ENCODE measurements around the gene LIN9. TPM values are rescaled to one million over a fixed set of nuclear protein-coding genes. Genes with fewer than 3 reads are reported as not detected.

The LIN9 gene
- total and polyA plus RNA-seq, 2 experiments from 2014 or later: 3.9 to 4.0 TPM

- no peak for TF ChIP-seq EZH2 (IDR thresholded peaks at IDR 0.05; ENCODE audit: insufficient read depth, poor library complexity, severe bottlenecking)
- TF ChIP-seq EZH2phosphoT487 (IDR thresholded peaks at IDR 0.05; ENCODE audit: insufficient read depth, low read depth): no peak
- no peaks in the 10 kb centered on the region for H4K20me1 ChIP-seq (ENCODE audit: insufficient read depth)
- no peak overlapping the region for H3K9ac ChIP-seq
- no peaks in the 10 kb centered on the region for H3K4me1 ChIP-seq (ENCODE audit: insufficient read depth)
- no peaks in the 10 kb centered on the region for H3F3A ChIP-seq (ENCODE audit: insufficient read depth)
- H3K9me2 ChIP-seq (ENCODE audit: insufficient read depth): no peaks in the 10 kb centered on the region
- H3K27ac ChIP-seq: no peak overlapping the region
- peaks cover 11% of the 10 kb centered on the region for H3K27me3 ChIP-seq (replicated peaks; ENCODE audit: insufficient read depth)
- no peak overlapping the region for H3K4me3 ChIP-seq
- H3K9me3 ChIP-seq (ENCODE audit: low read depth): no peaks in the 10 kb centered on the region
- H3K36me3 ChIP-seq (ENCODE audit: low read depth): no peaks in the 10 kb centered on the region
- no peaks in the 10 kb centered on the region for H3K79me2 ChIP-seq (ENCODE audit: insufficient read depth)
- 67 to 68% methylated on average over 11 of the region's 11 CpGs for WGBS, 2 experiments (ENCODE audit: low coverage in 1 of 2, low lambda C conversion rate in 2 of 2, missing lambda C conversion rate in 2 of 2)
- in situ Hi-C loops (cut with MboI): no loop called here
- no peak for DNase-seq
- H2AFZ ChIP-seq: 0 out of 2 replicates have a peak overlapping the region, but pooled peaks have one; percentile 19
- no peak overlapping the region for H3K4me2 ChIP-seq (ENCODE audit: unreplicated experiment)
Measured at GRCh38 chr1:226220473-226221189, 88.3 kb downstream of the LIN9 start.

GRCh38 chr1:226217273-226217672 is 91.7 kb downstream of the LIN9 start:
- Histone ChIP-seq H3K9ac (no peak overlapping the region), H3K27me3 (replicated peaks; ENCODE audit: insufficient read depth) (no peaks in the 10 kb centered on the region), H3K36me3 (ENCODE audit: low read depth) (no peaks in the 10 kb centered on the region), H3K4me2 (ENCODE audit: unreplicated experiment) (no peak overlapping the region), H3F3A (ENCODE audit: insufficient read depth) (no peaks in the 10 kb centered on the region), H3K27ac (no peak overlapping the region), H3K4me3 (no peak overlapping the region), H4K20me1 (ENCODE audit: insufficient read depth) (no peaks in the 10 kb centered on the region), H3K79me2 (ENCODE audit: insufficient read depth) (no peaks in the 10 kb centered on the region), H3K9me3 (ENCODE audit: low read depth) (no peaks in the 10 kb centered on the region), H3K4me1 (ENCODE audit: insufficient read depth) (no peaks in the 10 kb centered on the region), H3K9me2 (ENCODE audit: insufficient read depth) (no peaks in the 10 kb centered on the region), H2AFZ (no peak overlapping the region)
- 44 to 47% methylated on average over 10 of the region's 10 CpGs for WGBS, 2 experiments (ENCODE audit: low coverage in 1 of 2, low lambda C conversion rate in 2 of 2, missing lambda C conversion rate in 2 of 2)
- in situ Hi-C loops (cut with MboI): no loop called here
- no peak for TF ChIP-seq EZH2 (IDR thresholded peaks at IDR 0.05; ENCODE audit: insufficient read depth, poor library complexity, severe bottlenecking)
- TF ChIP-seq EZH2phosphoT487 (IDR thresholded peaks at IDR 0.05; ENCODE audit: insufficient read depth, low read depth): no peak
- no peak for DNase-seq

- H3K9ac ChIP-seq: no peak overlapping the region
- no peaks in the 10 kb centered on the region for H3K79me2 ChIP-seq (ENCODE audit: insufficient read depth)
- H3K27ac ChIP-seq: no peak overlapping the region
- no peak overlapping the region for H3K4me3 ChIP-seq
- H2AFZ ChIP-seq: no peak overlapping the region
- no peaks in the 10 kb centered on the region for H3K27me3 ChIP-seq (replicated peaks; ENCODE audit: insufficient read depth)
- H3K4me1 ChIP-seq (ENCODE audit: insufficient read depth): no peaks in the 10 kb centered on the region
- no peaks in the 10 kb centered on the region for H3K36me3 ChIP-seq (ENCODE audit: low read depth)
- 69 to 73% methylated on average over 5 of the region's 5 CpGs for WGBS, 2 experiments (ENCODE audit: low coverage in 1 of 2, low lambda C conversion rate in 2 of 2, missing lambda C conversion rate in 2 of 2)
- H3K9me2 ChIP-seq (ENCODE audit: insufficient read depth): no peaks in the 10 kb centered on the region
- no peak for DNase-seq
- TF ChIP-seq EZH2 (IDR thresholded peaks at IDR 0.05; ENCODE audit: insufficient read depth, poor library complexity, severe bottlenecking): no peak
- TF ChIP-seq EZH2phosphoT487 (IDR thresholded peaks at IDR 0.05; ENCODE audit: insufficient read depth, low read depth): no peak
- H3F3A ChIP-seq (ENCODE audit: insufficient read depth): no peaks in the 10 kb centered on the region
- no peaks in the 10 kb centered on the region for H4K20me1 ChIP-seq (ENCODE audit: insufficient read depth)
- no peaks in the 10 kb centered on the region for H3K9me3 ChIP-seq (ENCODE audit: low read depth)
- in situ Hi-C loops (cut with MboI): no loop called here
- no peak overlapping the region for H3K4me2 ChIP-seq (ENCODE audit: unreplicated experiment)
Measured at GRCh38 chr1:226216056-226216455, 92.9 kb downstream of the LIN9 start.

GRCh38 chr1:226215239-226215638 is 93.7 kb downstream of the LIN9 start:
- no peak overlapping the region for H3K27ac ChIP-seq
- H4K20me1 ChIP-seq (ENCODE audit: insufficient read depth): no peaks in the 10 kb centered on the region
- no peaks in the 10 kb centered on the region for H3F3A ChIP-seq (ENCODE audit: insufficient read depth)
- H3K9me2 ChIP-seq (ENCODE audit: insufficient read depth): no peaks in the 10 kb centered on the region
- no peak overlapping the region for H3K4me3 ChIP-seq
- no peak overlapping the region for H3K4me2 ChIP-seq (ENCODE audit: unreplicated experiment)
- H3K4me1 ChIP-seq (ENCODE audit: insufficient read depth): no peaks in the 10 kb centered on the region
- H3K36me3 ChIP-seq (ENCODE audit: low read depth): no peaks in the 10 kb centered on the region
- no peaks in the 10 kb centered on the region for H3K27me3 ChIP-seq (replicated peaks; ENCODE audit: insufficient read depth)
- no peak for DNase-seq
- in situ Hi-C loops (cut with MboI): no loop called here
- no peaks in the 10 kb centered on the region for H3K79me2 ChIP-seq (ENCODE audit: insufficient read depth)
- no peak overlapping the region for H2AFZ ChIP-seq
- no peak overlapping the region for H3K9ac ChIP-seq
- 40 to 41% methylated on average over 5 of the region's 5 CpGs for WGBS, 2 experiments (ENCODE audit: low coverage in 1 of 2, low lambda C conversion rate in 2 of 2, missing lambda C conversion rate in 2 of 2)
- no peaks in the 10 kb centered on the region for H3K9me3 ChIP-seq (ENCODE audit: low read depth)
- no peak for TF ChIP-seq EZH2phosphoT487 (IDR thresholded peaks at IDR 0.05; ENCODE audit: insufficient read depth, low read depth)
